ENCODE results near the gene TKTL2.

The TKTL2 gene

GRCh38 chr4:163473130-163473529 is 424 bp downstream of the TKTL2 start:
- H3K4me3 ChIP-seq (ENCODE audit: low read length, poor library complexity, severe bottlenecking): no peak overlapping the region
- H3K4me2 ChIP-seq (ENCODE audit: low read depth, low read length, poor library complexity, severe bottlenecking): no peak overlapping the region

GRCh38 chr4:163470391-163470790 is 3.2 kb downstream of the TKTL2 start:
- Histone ChIP-seq H3K27me3 (ENCODE audit: insufficient read depth, low read length, poor library complexity, severe bottlenecking) (no peaks in the 10 kb centered on the region), H3K79me2 (ENCODE audit: insufficient read depth, low read length) (no peaks in the 10 kb centered on the region)
- TF ChIP-seq EZH2phosphoT487 (IDR thresholded peaks at IDR 0.05; ENCODE audit: borderline replicate concordance): no peak
- no peak for TF ChIP-seq CTCF (conservative IDR thresholded peaks at IDR 0.05; ENCODE audit: low read length)

More at GRCh38 chr4:163473130-163473529, 424 bp downstream of the TKTL2 start:
- Histone ChIP-seq H4K20me1 (ENCODE audit: insufficient read depth, low read length, poor library complexity, severe bottlenecking) (no peaks in the 10 kb centered on the region), H3K27me3 (ENCODE audit: insufficient read depth, low read length, poor library complexity, severe bottlenecking) (no peaks in the 10 kb centered on the region), H3K4me1 (ENCODE audit: insufficient read depth, low read length, poor library complexity, severe bottlenecking) (no peaks in the 10 kb centered on the region), H2AFZ (ENCODE audit: low read length) (no peak overlapping the region), H3K79me2 (ENCODE audit: insufficient read depth, low read length) (no peaks in the 10 kb centered on the region), H3K9me2 (replicated peaks; ENCODE audit: low read depth, low read length) (no peaks in the 10 kb centered on the region), H3K9ac (ENCODE audit: low read depth, low read length, poor library complexity, severe bottlenecking) (no peak overlapping the region), H3K36me3 (ENCODE audit: insufficient read depth, low read length) (no peaks in the 10 kb centered on the region), H3F3A (ENCODE audit: low read depth) (no peaks in the 10 kb centered on the region), H3K9me3 (ENCODE audit: insufficient read depth, low read depth, low read length) (no peaks in the 10 kb centered on the region)
- TF ChIP-seq EZH2phosphoT487 (IDR thresholded peaks at IDR 0.05; ENCODE audit: borderline replicate concordance): no peak
- TF ChIP-seq CTCF (conservative IDR thresholded peaks at IDR 0.05; ENCODE audit: low read length): no peak

GRCh38 chr4:163467082-163467770 is 6.3 kb downstream of the TKTL2 start:
- H3K4me1 ChIP-seq (ENCODE audit: insufficient read depth, low read length, poor library complexity, severe bottlenecking): no peaks in the 10 kb centered on the region
- H3K36me3 ChIP-seq (ENCODE audit: insufficient read depth, low read length): no peaks in the 10 kb centered on the region
- H3K4me2 ChIP-seq (ENCODE audit: low read depth, low read length, poor library complexity, severe bottlenecking): no peak overlapping the region
- H3F3A ChIP-seq (ENCODE audit: low read depth): no peaks in the 10 kb centered on the region
- no peaks in the 10 kb centered on the region for H3K79me2 ChIP-seq (ENCODE audit: insufficient read depth, low read length)
- no peaks in the 10 kb centered on the region for H3K27me3 ChIP-seq (ENCODE audit: insufficient read depth, low read length, poor library complexity, severe bottlenecking)
- H4K20me1 ChIP-seq (ENCODE audit: insufficient read depth, low read length, poor library complexity, severe bottlenecking): no peaks in the 10 kb centered on the region
- no peak overlapping the region for H2AFZ ChIP-seq (ENCODE audit: low read length)
- no peaks in the 10 kb centered on the region for H3K9me3 ChIP-seq (ENCODE audit: insufficient read depth, low read depth, low read length)
- H3K9me2 ChIP-seq (replicated peaks; ENCODE audit: low read depth, low read length): no peaks in the 10 kb centered on the region
- H3K9ac ChIP-seq (ENCODE audit: low read depth, low read length, poor library complexity, severe bottlenecking): no peak overlapping the region
- H3K4me3 ChIP-seq (ENCODE audit: low read length, poor library complexity, severe bottlenecking): no peak overlapping the region
- TF ChIP-seq EZH2phosphoT487 (IDR thresholded peaks at IDR 0.05; ENCODE audit: borderline replicate concordance) (no peak), CTCF (conservative IDR thresholded peaks at IDR 0.05; ENCODE audit: low read length) (no peak)

More at GRCh38 chr4:163470391-163470790, 3.2 kb downstream of the TKTL2 start:
- Histone ChIP-seq H3F3A (ENCODE audit: low read depth) (no peaks in the 10 kb centered on the region), H3K4me2 (ENCODE audit: low read depth, low read length, poor library complexity, severe bottlenecking) (no peak overlapping the region), H4K20me1 (ENCODE audit: insufficient read depth, low read length, poor library complexity, severe bottlenecking) (no peaks in the 10 kb centered on the region), H2AFZ (ENCODE audit: low read length) (no peak overlapping the region), H3K4me3 (ENCODE audit: low read length, poor library complexity, severe bottlenecking) (no peak overlapping the region), H3K4me1 (ENCODE audit: insufficient read depth, low read length, poor library complexity, severe bottlenecking) (no peaks in the 10 kb centered on the region), H3K9me2 (replicated peaks; ENCODE audit: low read depth, low read length) (no peaks in the 10 kb centered on the region), H3K9ac (ENCODE audit: low read depth, low read length, poor library complexity, severe bottlenecking) (no peak overlapping the region), H3K36me3 (ENCODE audit: insufficient read depth, low read length) (no peaks in the 10 kb centered on the region), H3K9me3 (ENCODE audit: insufficient read depth, low read depth, low read length) (no peaks in the 10 kb centered on the region)
